ENCODE measurements around the gene UBR3. TPM values are rescaled to one million over a fixed set of nuclear protein-coding genes. Genes with fewer than 3 reads are reported as not detected.

UBR3 gene, protein sequence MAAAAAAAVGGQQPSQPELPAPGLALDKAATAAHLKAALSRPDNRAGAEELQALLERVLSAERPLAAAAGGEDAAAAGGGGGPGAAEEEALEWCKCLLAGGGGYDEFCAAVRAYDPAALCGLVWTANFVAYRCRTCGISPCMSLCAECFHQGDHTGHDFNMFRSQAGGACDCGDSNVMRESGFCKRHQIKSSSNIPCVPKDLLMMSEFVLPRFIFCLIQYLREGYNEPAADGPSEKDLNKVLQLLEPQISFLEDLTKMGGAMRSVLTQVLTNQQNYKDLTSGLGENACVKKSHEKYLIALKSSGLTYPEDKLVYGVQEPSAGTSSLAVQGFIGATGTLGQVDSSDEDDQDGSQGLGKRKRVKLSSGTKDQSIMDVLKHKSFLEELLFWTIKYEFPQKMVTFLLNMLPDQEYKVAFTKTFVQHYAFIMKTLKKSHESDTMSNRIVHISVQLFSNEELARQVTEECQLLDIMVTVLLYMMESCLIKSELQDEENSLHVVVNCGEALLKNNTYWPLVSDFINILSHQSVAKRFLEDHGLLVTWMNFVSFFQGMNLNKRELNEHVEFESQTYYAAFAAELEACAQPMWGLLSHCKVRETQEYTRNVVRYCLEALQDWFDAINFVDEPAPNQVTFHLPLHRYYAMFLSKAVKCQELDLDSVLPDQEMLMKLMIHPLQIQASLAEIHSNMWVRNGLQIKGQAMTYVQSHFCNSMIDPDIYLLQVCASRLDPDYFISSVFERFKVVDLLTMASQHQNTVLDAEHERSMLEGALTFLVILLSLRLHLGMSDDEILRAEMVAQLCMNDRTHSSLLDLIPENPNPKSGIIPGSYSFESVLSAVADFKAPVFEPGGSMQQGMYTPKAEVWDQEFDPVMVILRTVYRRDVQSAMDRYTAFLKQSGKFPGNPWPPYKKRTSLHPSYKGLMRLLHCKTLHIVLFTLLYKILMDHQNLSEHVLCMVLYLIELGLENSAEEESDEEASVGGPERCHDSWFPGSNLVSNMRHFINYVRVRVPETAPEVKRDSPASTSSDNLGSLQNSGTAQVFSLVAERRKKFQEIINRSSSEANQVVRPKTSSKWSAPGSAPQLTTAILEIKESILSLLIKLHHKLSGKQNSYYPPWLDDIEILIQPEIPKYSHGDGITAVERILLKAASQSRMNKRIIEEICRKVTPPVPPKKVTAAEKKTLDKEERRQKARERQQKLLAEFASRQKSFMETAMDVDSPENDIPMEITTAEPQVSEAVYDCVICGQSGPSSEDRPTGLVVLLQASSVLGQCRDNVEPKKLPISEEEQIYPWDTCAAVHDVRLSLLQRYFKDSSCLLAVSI (N-terminal part only)
- 100 to 1,000 TPM in 1 of 5 donors, 10 to 100 TPM in 4; 32.7 to 151 (median 62.9) TPM for total RNA-seq
- 10 to 100 TPM in 1 of 3 donors, 1 to 10 TPM in 2; 4.8 to 10.5 (median 5.5) TPM for polyA plus RNA-seq
- long read RNA-seq, donor 1, full-length matches to known transcripts: 1 of 1 reads
- long read RNA-seq, donor 1, partial matches to known transcripts: 0 of 1 reads
- long read RNA-seq, donor 1, other reads (novel, unspliced or antisense): 0 of 1 reads
- long read RNA-seq, donor 2, full-length matches to known transcripts: 1 of 1 reads
- long read RNA-seq, donor 2, partial matches to known transcripts: 0 of 1 reads
- long read RNA-seq, donor 2, other reads (novel, unspliced or antisense): 0 of 1 reads
- long read RNA-seq, donor 3: 0 reads
- long read RNA-seq, donor 4: 0 reads
- long read RNA-seq, donor 5: 0 reads
- long read RNA-seq, donor 6: 0 reads
- long read RNA-seq, donor 7: 0 reads
- long read RNA-seq, donor 8, full-length matches to known transcripts: 2 of 2 reads
- long read RNA-seq, donor 8, partial matches to known transcripts: 0 of 2 reads
- long read RNA-seq, donor 8, other reads (novel, unspliced or antisense): 0 of 2 reads
- long read RNA-seq, donor 9, partial matches to known transcripts: 0 of 1 reads
- long read RNA-seq, donor 9, other reads (novel, unspliced or antisense): 0 of 1 reads
- long read RNA-seq, donor 10: 0 reads

GRCh38 chr2:169827272-169828140 lies at the start of gene UBR3:
Gene UBR3, plus strand, starts transcription at chr2:169827454. Its CDS starts 54 bp downstream, at chr2:169827508.
- WGBS, 5 donors: 0 to 1% (median 0%) methylated on average over 53 to 104 of the region's 104 CpGs
- intact Hi-C loops (cut with DNase I; ENCODE audit: low total_unique reads): loop anchor here (5.0 kb wide), 1 partner anchor 100 kb away; no protein-coding TSS in a partner anchor
- Histone ChIP-seq H3K4me1 (peaks cover 32 to 78% (median 59%) of the 10 kb centered on the region in 4 donors), H3K36me3 (no peaks in the 10 kb centered on the region), H3K27me3 (no peaks in the 10 kb centered on the region), H3K27ac (peak within 1 kb of the TSS; percentile 80 to 97 (median 90)), H3K9me3 (no peaks in the 10 kb centered on the region), H3K4me3 (peak within 1 kb of the TSS; percentile 83 to 100 (median 93))
- TF ChIP-seq POLR2A (IDR thresholded peaks at IDR 0.05): no peak
- TF ChIP-seq EP300 (IDR thresholded peaks at IDR 0.05): no peak
- TF ChIP-seq POLR2AphosphoS5 (IDR thresholded peaks at IDR 0.05): peak; percentile 54 to 89 (median 88)
- DNase-seq: peak; percentile 93 to 98

DNA sequence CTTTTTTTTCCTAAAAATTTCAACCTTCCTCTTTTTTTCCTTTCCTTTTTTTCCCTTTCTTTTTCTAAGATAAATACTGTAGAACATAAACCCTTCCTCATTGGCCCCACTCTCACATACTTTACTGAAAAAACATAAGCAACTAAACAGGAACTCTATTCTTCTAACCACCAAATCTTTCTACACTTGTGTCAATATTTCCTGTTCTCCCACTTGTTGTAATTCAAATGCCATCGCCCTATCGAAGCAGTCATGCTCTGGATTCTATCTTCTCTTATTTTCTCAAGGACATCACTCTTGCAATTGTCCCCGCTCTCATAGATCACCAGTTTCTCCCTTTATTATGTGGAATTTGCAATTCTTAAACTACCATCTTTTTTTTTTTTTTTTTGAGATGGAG lies 48.8 kb upstream of the UBR3 start:
- Histone ChIP-seq H3K4me3 (no peak overlapping the region), H3K9me3 (no peaks in the 10 kb centered on the region), H3K4me1 (peaks cover 0 to 4% (median 0%) of the 10 kb centered on the region in 4 donors), H3K27ac (no peak overlapping the region), H3K27me3 (no peaks in the 10 kb centered on the region), H3K36me3 (no peaks in the 10 kb centered on the region)
- no peak for TF ChIP-seq POLR2AphosphoS5 (IDR thresholded peaks at IDR 0.05)
- no peak for TF ChIP-seq EP300 (IDR thresholded peaks at IDR 0.05)
- TF ChIP-seq CTCF (IDR thresholded peaks at IDR 0.05): no peak
- no peak for TF ChIP-seq POLR2A (IDR thresholded peaks at IDR 0.05)
- DNase-seq: no peak
- WGBS, 5 donors: 52 to 70% (median 65%) methylated on average over 3 of the region's 3 CpGs
- intact Hi-C loops (cut with DNase I; ENCODE audit: low total_unique reads): no loop called here

DNA sequence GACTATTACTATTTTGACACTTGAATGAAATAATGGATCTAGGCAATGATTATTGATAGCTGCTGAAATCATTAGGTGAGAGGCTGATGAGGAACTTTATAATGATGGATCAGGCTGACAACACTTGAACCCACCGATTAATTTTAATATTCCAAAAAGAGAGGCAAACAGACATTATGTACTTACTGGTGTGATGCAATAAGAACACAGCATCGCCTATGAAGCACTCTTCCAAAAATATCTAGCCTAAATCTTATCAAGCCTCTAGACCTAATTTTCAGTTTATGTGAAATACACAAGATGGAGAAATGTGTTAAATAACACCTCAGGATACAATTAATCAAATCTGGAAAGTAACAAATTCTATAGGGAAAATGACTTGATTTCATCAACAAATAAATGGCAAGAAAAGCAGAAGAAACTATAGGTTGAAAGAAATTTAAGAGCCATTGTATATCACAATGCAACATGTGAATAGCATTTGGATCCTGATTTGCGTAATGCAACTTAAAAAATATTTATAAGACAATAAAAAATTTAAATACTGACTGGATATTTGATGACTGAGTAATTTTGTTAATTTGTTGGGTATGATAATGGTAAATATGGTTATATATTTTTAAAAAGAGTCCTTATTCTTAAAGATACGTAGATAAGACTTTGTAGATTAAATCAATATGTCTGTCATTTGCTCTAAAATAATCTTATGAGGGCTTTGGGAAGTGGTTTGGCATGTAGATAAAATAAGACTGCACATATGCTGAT lies 45.8 kb upstream of the UBR3 start:
- 79 to 91% (median 86%) methylated on average over 4 of the region's 4 CpGs for WGBS, 5 donors
- no peak overlapping the region for H3K4me3 ChIP-seq
- H3K9me3 ChIP-seq: no peaks in the 10 kb centered on the region
- H3K27ac ChIP-seq: no peak overlapping the region
- no peaks in the 10 kb centered on the region for H3K36me3 ChIP-seq
- intact Hi-C loops (cut with DNase I; ENCODE audit: low total_unique reads): no loop called here
- peaks cover 0 to 3% (median 0%) of the 10 kb centered on the region in 4 donors for H3K4me1 ChIP-seq
- TF ChIP-seq POLR2A (IDR thresholded peaks at IDR 0.05) (no peak), POLR2AphosphoS5 (IDR thresholded peaks at IDR 0.05) (no peak), EP300 (IDR thresholded peaks at IDR 0.05) (no peak), CTCF (IDR thresholded peaks at IDR 0.05) (no peak)
- H3K27me3 ChIP-seq: no peaks in the 10 kb centered on the region
- no peak for DNase-seq
